Stimulated activated CD4-positive, alpha-beta T cell treated with anti-CD3 and anti-CD28 coated beads, TNF-alpha, amount 100 ng/mL, for 24 hours (primary cell): Measurements from ENCODE around the gene OVCH2.
"Not testable (repeated sequence)": the region's sequence is repeated elsewhere in the genome, so short reads cannot be mapped to it uniquely, and the experiment has no call there.

Experiments
- DNase-seq, 3 experiments: peaks; one replicate each; pipeline ENCODE4 v3.0.0-alpha.2; 2020; ENCODE audit warnings: low read depth in 3 of 3

The OVCH2 gene

DNA sequence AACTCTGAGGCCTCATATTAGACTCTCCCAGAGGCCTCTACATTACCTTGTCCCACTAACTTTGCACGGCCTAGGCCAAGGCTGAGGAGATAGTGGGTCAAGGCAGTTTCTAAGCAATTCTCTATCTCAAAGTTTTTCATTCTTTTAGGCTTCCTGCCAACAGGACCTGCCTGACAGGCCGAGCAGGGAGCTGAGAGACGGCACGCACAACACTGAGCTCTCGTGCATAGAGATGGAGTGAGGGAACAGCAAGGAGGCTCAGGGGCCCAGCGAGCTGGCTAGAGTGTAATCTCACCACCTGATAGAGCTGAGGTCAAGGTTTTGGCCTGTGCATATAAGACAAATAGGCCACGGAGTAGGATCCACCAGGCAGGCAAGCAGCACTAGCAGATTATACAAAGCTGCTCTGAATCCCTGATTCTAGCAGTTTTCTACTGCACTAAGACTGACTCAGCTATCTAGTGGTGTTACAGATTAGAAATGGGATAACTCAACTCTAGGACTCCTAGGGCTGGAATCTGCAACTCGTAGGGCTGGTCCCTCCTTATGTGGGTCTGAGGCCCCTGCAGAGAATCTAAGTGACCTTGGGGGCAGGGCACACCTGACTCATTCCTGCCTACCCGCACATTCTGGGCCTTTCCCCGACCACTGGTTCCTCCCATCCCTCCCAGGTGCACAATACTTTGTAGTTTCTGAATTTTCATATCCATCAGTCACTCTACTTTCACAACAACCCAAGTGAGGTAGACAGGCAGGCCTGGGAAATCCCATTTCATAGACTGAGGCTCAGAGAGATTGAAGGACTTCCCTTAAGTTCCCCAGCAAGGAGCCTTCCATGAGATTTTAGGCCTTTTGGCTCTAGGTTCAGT lies 34.7 kb downstream of the OVCH2 start:
- DNase-seq: no peak

DNA sequence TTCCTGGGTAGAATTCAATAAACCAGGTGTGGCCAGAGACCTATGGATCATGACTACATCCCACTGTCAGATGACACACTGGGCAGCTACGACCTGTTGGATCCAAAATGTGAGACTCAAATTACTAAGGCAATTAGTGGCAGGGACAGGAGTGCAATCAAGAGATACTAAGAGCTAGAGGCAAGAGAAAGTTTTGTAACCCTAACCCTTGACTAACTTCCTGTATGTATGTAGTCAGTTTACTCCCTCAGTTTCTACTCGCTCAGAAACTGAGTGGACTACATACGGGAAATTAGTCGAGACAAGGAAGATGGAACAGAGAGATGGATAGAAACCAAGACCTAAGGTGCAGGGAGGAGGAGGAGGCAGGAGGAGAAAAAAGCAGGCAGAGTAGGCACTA lies 35.6 kb downstream of the OVCH2 start:
- DNase-seq: no peak

DNA sequence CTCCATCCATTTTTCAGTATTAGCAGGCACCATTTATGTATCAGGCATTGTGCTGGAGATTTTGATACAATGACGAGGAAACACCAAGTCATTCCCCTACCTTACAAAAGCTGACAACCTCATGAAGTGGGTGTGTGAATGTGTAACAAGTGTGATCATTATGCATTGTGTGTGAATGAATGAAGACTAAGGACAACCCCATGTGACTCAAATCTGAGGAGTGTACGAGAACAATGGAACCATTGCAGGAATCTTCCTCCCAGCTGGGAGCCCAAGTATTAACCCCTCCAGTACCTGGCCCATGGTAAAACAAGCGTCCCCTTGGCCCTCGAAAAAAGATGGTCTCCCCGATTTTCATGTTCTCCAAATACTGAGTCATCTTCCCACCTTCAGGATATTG lies 37.4 kb downstream of the OVCH2 start:
- no peak for DNase-seq

DNA sequence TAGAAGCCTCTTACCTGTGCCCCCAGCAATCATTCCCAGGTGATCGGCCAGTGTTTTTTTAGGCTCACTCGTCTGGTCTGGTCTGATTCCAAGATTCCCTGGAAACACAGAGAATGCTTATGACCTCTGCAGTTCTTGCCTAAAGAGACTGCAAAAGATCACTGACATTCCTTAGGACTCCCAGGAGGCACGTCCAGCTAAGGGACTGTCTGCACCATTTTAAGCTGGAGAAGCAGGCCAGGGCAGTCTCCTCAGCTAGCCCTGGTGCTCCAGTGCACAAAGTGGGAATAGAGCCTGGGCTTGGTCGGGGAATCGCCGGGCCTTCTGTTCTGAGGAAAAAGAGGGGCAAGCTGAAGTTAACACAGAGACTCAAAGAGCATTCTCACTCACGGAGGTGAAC lies 37.8 kb downstream of the OVCH2 start:
- no peak for DNase-seq

DNA sequence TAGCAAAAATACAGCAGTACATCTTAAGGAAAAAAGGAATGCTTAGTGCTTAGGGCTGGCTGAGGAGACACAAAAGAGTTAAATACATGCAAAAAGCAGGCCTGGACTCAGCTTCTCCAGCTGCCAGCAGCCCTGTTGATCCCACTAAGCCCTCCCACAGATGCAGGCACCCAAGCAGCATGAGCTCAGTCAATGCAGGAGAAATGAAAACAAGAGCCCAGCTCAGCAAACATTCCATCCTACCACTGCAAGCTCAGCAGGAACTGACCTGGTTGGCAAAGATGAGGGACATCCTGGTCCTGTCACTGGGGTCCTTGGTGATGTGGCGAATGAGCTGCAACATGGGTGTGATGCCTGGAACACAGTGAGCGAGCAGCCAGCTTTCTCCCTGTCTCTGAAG lies 38.8 kb downstream of the OVCH2 start:
- DNase-seq: no peak

DNA sequence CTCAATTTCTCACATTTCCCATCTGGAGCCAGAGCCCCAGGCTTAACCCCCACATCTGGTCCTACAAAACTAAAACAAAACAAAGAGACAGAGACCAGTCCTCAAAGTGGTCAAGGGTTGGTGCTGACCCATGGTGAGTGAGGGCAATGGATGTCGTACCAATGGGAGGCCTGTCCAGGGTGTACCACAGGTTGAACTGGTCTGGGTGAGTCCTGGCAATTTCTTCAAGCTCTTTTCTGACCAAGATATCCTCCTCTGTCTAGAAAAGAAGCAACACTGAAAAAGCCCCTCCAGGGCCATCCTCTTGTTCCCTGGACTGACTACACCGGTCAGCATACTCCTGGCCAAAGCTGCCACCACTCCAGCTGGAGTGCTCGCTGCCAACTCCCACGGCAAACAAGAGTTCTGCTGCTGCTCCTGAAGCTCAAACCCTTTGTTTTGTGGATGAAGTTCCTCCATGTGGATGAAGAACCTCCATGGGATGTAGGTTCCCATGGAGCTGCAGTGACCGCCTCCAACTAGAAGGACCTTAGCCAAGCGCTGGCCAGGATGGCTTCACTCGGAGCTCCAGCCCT lies 39.9 kb downstream of the OVCH2 start:
- no peak for DNase-seq

DNA sequence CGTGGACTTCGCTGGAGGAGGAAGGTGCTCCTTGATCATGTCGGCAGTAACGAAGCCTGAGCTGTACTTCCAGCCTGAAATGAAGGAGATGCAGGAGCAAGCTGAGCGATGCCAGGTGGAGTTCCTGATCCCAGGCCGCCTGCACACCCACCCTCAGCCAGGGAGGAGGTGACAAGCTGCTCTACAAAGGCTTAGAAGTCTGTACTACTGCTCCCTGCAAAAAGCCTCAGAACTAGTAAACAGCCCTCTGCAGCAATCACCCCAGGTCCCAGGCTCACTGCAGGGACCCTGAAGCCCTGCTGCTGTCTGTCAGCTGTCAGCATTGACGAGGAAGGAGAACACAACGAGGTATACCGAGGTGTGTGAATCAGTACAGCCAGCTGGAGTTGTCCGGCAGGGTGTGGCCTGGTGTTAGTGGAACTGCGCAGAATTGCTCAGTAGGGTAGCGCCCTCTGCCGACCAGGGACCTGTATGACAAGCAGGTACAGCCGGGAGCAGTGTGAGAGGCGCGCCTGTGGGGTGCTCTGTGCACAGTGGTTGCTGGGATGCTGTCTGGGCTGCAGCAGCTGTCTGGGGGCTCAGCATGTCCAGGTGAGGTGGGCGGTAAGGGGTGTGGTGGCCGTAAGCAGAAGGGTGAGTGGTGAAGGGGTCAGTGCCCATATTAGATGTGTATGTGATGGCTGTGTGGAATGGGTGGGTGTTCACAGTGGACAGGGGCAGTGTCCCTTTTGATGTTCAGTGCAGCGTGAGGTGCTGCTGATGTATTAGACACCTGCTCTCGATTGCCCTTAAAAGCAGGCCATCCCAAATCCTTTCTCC lies 40.6 kb downstream of the OVCH2 start:
- DNase-seq: peak; percentile 31 to 74 (median 59)

DNA sequence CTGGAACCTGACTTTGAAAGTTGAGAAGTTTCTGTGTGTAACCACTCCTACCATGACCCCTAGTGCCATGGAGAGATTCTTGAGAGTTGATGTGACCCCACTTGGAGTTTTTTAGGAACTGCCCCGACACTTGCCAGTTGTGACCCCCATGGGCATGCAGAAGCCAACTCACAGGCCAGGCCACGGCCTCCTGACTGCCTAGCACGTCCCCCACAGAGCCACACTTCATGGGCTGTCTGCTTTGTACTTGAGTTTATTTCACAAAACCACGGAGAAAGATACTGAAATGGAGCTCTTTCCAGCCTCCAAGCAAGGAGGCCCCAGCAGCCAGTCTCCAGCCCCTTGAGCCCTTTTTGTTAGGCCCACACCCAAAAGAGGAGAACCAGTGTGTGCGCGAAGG lies 41.4 kb downstream of the OVCH2 start:
- no peak for DNase-seq

DNA sequence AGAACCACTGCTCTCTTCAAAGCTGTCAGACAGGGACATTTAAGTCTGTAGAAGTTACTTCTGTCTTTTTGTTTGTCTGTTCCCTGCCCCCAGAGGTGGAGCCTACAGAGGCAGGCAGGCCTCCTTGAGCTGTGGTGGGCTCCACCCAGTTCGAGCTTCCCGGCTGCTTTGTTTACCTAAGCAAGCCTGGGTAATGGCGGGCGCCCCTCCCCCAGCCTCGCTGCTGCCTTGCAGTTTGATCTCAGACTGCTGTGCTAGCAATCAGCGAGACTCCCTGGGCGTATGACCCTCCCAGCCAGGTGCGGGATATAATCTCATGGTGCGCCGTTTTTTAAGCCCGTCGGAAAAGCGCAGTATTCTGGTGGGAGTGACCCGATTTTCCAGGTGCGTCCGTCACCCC lies 42.7 kb downstream of the OVCH2 start:
- not testable (repeated sequence) for DNase-seq

DNA sequence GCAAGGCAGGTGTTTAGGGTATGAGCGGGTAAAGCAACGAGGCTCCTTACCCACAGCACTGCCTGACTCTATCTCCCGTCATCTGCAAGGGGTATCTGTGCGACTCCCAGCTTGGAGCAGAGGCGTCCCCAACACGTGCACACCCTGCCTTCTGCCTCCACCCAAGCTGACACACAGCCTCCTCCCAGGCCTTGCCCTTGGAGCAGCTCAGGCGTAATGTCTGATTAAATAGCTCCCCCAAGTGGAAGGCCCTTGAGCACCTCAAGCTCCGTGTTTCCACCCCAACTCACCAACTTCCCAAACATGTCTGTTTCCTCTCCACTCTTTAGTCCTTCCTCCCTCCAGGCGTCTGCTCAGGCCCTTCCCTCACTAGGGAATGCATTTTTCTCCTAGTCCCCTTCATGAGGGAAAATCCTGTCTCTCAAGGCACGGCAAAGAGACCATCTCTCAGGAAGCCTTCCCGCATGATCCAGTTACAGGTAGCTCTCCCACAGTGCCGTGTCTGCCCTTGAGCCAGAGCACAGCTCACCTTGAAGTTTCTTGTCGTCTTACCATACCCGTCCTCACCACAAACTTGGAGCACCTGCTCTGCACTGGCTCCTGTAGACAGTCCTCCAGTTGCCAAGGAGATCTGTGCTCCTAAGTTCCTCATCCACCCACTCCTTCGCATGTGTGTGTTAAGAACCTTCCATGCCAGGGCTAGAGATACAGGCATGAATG lies 48.8 kb downstream of the OVCH2 start:
- DNase-seq: no peak

DNA sequence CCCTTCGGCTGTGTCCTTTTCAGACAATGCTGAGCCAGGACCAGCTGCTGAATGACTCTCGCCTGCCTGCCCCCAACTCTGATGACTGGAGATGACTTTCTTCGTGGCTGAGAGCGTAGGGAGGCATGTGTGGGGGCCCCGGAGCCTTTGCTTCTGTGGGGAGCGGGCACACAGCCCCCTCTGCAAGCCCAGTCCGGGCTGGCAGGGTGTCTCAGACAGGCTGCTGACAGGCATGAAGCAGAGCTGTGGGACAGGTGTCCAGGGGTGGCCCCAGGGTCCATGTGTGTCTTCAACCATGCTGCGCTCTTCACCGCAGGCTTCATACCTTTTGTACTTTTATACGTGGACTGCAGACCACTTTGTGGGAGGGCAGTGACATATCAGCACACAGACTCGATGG lies 49.6 kb downstream of the OVCH2 start:
- no peak for DNase-seq

DNA sequence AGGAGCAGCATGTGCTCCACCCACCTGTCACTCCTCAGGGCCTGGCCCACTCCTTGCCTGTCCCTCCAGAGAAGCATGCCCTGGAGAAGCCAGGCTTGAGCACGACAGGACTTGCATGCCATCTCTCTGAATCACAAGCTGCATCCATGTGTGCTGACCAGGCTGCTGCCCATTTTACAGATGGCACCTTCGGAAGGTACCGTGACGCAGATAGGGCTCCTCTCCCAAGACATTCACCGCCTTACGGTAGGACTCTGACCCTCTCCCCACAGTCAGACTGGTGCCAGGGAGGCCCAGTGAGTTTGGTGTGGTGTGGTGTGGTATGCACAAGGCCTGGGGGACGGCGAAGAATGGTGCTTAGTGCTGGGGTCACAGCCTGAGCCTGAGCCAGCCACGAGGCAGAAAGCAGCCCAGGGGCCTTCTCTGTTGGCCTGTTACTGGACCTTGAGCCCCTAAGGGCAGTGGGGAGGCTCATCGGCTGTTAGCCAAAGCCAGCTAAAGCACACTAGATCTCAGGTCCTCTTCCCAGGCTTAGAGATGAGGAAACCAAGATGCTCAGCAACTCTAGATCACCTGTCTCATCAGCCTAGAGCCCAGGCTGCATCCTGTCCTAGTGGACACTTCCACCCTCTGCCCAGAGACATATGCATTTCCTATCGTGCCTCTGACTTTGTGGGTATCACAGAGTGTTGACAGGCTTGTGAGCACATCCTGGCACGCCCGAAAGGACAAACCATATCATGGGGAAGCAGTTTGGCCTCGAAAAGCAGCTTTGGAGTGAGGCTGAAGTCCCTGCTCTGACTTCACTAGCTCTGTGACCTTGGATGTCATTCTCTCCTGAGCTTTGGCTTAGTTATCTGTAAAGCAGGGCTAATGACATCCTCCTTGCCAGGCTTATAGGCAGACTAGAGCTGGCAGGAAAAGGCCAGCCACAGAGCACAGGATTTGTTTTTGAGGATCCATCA lies 50.7 kb downstream of the OVCH2 start:
- DNase-seq: no peak

DNA sequence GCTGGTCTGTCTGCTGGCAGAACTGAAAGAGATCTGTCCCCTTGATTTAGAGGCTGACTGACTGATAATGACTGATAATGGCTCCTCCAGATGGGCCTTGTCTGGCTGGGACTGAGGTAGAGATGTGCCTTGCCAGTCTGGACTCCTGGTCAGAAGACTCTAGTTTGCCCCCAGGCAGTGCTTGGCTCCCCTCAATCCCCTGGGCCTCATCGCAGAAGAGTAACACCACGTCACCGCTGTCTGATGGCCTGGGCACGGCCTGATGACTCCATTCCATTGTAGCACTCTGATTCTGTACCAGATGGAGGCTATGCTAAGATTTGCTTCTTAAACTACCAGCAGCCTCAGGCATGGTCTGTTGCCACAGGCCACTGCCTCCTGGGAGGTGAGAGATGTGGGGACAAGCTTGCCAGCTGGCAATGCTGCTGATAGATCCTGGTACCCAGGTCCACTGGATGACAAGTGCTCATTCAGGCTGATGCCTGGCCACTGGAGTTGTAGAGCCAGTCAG lies 52.0 kb downstream of the OVCH2 start:
- DNase-seq: no peak

DNA sequence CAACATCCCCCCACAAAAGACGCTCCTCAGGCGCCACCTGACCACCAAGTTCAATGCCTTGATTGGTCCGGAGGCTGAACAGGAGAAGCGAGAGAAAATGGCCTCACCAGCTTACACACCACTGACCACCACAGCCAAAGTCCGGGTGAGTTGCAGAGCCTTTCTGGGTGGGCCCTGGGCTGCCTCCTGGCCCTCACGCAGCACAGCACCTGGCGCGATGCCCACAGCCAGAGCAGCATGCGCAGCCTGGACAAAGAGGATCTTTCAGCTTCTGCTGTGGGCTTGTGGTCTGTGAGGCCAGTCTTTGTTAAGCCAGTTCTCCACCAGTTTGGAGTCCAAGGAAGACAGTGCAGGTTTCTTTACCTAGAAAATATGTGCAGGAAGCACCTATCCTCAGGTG lies 54.6 kb downstream of the OVCH2 start:
- DNase-seq: no peak

DNA sequence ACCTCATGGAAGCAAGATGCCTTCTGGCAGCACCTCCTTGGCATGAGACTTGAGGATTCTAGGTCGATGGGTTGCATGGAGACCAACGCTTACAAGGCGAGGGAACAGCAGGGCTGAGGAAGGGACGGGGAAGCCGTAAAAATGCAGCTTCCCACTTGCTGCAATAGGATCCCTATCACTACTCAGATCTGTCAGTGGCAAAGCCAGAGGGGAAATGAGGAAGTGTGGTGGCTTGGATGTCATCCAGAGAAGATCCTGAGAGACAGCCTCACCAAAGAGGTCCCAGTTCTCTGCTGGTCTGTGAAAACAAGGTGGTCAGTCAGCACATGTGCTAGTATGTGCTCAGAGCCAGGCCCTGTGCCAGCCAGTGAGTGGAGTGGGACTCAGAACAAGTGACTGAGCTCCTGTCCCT lies 55.1 kb downstream of the OVCH2 start:
- no peak for DNase-seq

DNA sequence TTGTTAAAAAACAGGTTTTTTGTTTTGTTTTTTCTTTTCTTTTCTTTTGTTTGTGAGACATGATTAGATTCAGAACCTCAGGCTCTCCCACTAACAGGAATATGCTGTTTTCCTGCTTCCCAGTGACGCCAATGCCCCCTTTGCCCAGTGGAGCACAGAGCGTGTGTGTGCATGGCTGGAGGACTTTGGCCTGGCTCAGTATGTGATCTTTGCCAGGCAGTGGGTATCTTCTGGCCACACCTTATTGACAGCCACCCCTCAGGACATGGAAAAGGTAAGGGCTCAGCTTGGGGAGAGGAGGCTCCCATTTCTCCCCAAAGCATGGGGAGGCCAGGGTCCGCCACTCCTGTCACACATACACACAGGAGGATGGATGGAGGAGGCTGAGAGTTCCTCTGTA lies 58.0 kb downstream of the OVCH2 start:
- DNase-seq: no peak

DNA sequence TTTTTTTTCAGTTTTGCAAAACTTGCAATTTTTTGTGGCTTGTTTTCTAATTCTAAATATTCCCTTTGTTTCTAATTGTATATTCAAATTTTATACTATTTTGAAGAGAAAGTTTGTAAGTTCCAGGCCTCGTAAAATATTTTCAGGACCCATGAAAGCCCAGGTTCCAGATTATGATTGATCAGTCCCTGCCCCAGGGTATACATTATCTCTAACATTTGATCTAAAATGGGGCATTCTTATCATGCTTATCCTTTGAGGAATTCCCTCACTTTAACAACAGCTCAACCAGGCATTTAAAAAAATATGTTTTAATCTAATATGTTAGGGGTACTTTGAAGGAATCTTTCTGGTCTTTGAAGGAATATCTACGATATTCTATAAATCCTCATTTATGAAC lies 59.4 kb downstream of the OVCH2 start:
- no peak for DNase-seq

DNA sequence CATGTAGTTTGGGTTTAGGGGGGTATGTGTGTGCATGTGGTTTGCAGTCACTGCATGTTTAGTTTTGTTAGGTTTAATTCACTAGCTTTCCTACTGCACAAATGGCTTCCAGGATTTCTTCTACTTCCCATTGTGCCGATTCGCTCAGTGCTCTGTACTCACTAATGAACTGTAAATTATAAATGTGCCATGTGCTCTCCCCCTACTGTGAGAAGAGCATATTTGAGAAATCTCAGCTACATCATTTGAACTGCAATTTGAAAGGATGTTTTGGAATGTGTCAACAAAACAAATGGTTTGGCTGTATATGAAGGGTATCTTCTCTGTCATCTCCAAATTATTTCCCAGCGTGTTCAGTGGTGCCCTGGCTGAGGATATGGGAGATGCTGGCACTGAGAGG lies 61.1 kb downstream of the OVCH2 start:
- DNase-seq: no peak

DNA sequence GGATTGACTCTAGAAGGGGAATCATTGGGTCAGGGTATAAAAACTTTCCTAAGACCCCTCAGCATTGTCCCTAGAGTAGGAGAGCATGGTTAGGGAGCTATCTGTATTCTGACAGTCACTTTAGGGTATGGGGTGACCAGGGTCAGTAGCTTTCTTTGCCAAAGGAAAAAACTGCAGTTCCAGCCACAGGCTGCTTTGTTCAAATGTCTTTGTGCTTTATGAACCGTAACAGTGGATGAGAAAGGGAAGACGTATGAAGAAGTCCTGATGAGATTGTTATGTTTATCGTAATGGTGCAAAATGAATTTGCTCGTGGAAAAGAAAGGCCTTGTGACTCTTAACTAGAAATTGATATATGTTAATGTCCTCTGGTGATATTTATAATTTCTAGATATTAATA lies 63.0 kb downstream of the OVCH2 start:
- no peak for DNase-seq

DNA sequence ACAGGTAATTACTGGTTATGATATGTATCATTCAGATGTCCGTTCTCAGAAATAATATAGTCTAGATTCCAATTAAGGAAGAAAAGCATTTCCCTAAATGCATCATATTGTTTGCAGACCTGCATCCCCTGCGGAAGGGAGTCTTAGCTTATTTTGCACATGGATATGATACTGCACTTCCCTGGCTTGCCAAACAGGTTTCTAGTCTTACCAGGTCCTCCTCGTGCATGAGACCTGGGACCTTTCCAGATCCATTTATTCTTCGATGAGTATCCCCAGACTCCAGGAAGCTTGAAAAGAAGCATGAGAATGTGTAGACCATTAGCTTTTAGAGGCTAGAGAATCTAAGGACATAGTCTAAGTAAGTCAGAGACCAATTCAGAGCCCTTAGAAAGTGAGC lies 63.5 kb downstream of the OVCH2 start:
- DNase-seq: no peak

DNA sequence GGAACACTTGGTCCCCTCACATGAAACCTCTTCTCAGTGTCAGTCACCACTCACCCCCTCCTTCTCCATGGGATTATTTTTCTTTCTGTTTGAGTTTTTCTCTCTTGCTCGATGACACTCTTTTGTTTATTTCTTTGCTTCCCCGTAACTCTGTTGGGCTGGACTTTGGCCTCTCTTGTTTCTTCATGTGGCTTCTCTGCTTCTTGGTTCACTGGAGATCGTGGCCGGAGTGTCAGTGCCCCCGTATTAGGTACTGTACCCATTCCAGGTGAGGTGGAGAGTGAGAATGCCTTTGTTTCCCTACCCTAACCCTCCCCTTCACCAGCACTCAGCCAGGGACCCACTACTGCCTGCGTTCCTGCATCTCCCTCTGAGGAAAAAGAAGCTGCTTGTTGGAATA lies 65.5 kb downstream of the OVCH2 start:
- DNase-seq: no peak
